DMS53 (cell line): ENCODE data around the gene MAPKAP1.
A peak's percentile ranks its signal among the peaks of the same experiment; 100 is the strongest.

ENCODE experiments used
- DNase-seq: peaks from one replicate; lab custom pipeline; 2025; lab: John Stamatoyannopoulos, UW

Gene MAPKAP1

GRCh38 chr9:125706651-125707471, at the start of gene MAPKAP1:
MAPKAP1 (minus strand) TSS chr9:125707208; CDS start chr9:125672574, 34,634 bp downstream.
- peak; percentile 98 for DNase-seq

GRCh38 chr9:125756518-125756917, 49.5 kb upstream of the MAPKAP1 start:
- DNase-seq, result no peak

DNA sequence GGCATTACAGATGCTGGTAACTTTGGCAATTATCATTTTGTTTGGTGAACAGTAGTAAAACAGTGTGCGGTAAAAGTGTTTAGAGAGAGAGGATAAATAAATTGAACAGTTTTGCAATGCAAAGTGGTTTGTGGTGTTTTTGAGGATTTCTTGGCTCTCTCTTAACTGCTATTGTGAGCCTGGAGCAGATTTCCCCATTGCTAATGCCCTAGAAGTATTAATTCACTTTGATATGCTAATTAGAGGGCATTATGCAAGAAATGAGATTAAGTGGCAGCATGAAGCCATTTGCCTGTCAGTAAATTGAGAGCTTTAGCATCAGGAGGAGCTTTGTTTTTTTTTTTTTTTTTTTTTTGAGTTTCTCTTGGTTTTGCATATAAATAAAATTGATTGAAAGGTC, 48.3 kb upstream of the MAPKAP1 start:
- no peak for DNase-seq

DNA sequence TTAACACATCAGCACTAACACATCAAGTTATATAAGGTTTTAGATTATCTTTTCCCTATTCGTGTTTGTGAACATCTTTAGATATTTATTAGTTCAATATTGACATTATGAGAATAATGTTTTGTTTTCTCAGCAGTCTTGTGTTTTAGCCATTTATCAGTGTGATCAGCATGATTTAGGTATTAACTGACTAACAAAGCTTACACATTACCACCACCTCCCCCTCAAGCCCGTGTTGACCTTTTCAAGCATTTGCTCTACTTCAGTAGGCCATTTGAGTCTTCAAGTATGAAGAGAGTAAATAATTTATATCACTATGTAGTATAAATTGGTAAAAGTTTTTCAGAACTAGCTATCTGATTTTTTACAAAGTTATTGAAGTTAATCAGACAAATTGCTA, 47.1 kb upstream of the MAPKAP1 start:
- no peak for DNase-seq

DNA sequence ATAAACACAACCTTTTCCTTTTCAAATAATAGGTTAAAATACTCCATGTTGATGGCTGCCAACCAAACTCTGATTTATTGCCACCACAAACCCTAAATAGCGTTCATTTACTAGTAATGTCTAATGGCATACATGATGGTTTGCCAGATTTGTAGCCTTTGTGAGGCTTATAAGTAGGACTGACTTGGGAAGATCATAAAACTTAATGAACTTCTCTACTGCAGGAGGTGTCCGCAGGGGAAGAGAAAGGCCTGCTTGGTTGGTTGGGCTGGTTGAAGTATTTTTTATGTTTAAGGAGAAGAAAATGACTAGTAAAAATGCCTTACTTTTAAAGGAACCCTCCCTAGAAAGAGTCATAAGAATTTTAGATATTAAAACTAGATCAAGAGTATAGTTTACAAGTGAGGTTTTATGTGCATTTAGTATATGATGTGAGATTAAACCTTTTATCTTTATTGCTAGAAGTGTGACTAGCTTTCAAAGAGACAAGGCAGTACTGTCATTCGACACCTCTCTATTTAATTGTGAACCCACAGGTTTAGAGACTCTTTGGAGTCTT, 45.1 kb upstream of the MAPKAP1 start:
- peak; percentile 37 for DNase-seq

DNA sequence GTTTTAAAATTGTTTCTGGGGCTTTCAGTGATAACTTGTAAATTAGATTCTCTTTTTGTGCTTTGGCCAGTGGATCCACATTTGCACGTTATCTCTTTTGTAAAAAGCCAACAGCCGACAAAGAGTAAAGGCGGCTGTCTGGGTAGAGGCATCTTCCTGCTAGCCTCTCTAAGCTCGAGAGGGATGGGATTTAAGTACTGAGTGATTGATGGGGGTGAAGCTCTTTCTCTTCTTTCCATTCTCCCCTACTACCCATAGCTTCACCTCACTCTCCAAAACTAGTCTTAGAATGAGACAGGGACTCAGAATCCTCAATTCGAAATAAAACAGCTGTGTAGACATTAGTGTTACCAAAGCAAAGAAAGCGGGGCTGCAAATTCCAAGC, 43.6 kb upstream of the MAPKAP1 start:
- DNase-seq, result peak; percentile 33

DNA sequence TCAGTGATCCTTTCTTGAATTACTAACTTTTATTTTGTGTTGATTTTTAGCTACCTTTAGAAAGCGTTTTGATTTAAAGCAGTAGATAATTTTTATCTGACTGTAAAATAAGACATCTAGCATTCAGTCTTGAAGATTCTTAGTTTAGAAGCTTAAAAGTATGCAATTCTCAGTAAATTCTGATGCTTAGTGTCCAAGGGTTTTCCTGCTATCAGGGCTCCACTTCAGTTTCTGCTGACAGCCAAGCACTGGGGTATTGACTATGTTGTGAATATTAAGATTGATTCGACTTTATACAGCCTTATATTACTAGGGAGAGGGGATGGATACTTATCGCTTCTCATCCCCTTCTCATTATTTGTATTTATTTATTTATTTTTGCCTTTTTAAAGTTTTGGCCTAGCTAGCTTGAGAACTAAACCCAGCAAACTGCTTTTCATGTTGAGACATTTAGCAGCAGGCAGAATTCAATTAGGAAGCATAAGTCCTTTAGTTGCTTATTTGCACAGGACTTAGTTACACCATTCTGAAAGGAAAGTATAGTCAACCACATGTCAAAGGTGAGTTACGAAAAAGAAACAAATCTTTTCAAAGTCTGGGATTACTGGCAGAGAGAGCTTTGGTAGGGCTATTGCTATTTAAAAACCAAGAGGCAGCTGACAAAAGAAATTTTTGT, 43.1 kb upstream of the MAPKAP1 start:
- peak; percentile 33 for DNase-seq

GRCh38 chr9:125749287-125749935, 42.4 kb upstream of the MAPKAP1 start:
- peak; percentile 25 for DNase-seq

DNA sequence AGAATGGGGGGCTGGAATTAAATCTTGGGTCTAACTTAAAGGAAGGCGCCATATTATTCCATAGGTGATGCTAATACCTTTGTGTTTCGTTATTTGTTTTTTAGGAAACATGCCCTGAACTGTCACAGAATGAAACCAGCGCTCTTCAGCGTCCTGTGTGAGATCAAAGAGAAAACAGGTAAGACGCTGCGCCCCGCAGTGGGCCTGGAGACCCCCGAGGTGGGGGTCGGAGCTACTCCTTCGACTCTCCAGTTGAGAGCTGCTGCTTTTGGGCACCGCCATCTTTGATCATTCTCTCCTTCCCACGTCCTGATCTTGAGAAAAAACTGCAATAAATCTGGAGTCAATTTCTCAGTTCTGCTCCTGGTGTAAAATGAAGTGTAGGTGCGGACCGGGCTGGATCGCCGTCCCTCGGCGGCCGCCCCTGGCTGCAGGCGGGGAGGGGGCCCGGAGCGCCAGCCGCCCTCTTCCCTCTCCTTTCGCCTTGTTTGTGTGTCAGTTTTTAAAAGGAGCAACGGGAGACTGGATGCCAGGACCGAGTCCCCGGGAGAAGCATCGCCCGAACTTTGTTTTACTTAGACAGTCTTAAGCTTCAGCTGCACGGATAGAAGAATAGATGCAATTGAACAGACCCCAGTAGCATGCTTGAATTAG, 41.6 kb upstream of the MAPKAP1 start:
- DNase-seq, result peak; percentile 53

GRCh38 chr9:125747765-125748445, 40.9 kb upstream of the MAPKAP1 start:
- peak; percentile 60 for DNase-seq

- DNase-seq, result peak; percentile 82
These were observed 40.2 kb upstream of the MAPKAP1 start, which contains the start of gene PBX3 for GRCh38 chr9:125747053-125747764. PBX3 (plus strand) TSS chr9:125747373.

GRCh38 chr9:125746774-125747052, 39.7 kb upstream of the MAPKAP1 start:
- no peak for DNase-seq

- peak; percentile 99 for DNase-seq
These were observed 39.2 kb upstream of the MAPKAP1 start for GRCh38 chr9:125746017-125746773.

DNA sequence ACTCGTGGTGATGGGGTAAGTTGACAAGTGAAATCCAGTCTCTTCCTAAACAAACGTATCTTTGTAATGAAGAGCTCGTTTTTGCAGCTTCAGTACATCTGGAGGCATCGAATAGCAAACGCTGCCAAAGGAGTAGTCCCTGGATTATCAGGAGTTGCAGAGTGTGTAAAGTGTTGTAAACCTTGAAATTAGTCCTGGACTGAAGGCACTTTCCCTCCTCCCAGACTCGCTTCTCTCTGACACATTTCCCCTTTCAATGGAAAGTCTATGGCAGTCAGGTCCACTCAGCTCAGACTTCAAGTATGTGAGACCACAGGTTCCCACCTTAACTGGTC, 38.6 kb upstream of the MAPKAP1 start:
- DNase-seq, result no peak

- no peak for DNase-seq
These were observed 38.0 kb upstream of the MAPKAP1 start for GRCh38 chr9:125745018-125745417.

GRCh38 chr9:125744616-125745015, 37.6 kb upstream of the MAPKAP1 start:
- no peak for DNase-seq

GRCh38 chr9:125743682-125744428, 36.8 kb upstream of the MAPKAP1 start:
- peak; percentile 16 for DNase-seq

DNA sequence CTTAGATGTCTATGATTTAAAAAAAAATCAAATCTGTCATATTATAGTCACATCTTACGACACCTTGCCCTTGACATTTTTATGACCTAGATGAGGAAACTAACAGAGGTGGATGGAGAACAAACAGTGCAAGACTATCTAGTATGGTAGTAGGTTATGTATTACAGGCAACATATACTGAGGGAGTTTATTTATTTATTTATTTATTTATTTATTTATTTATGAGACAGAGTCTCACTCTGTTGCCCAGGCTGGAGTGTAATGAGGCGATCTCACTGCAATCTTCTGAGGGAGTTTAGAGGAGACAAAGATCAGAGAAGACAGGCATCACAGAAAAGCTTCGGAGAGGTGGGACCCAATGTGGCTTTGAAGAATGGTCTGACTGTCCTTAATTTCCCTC, 35.6 kb upstream of the MAPKAP1 start:
- no peak for DNase-seq

GRCh38 chr9:125739436-125739835, 32.4 kb upstream of the MAPKAP1 start:
- no peak for DNase-seq

GRCh38 chr9:125732562-125732961, 25.6 kb upstream of the MAPKAP1 start:
- DNase-seq, result no peak
